ENCODE data around the gene KCNIP2. TPM values are rescaled to one million over a fixed set of nuclear protein-coding genes. Genes with fewer than 3 reads are reported as not detected.

KCNIP2 gene
- total RNA-seq, 1 donor from 2014 or later: 3.0 TPM

DNA sequence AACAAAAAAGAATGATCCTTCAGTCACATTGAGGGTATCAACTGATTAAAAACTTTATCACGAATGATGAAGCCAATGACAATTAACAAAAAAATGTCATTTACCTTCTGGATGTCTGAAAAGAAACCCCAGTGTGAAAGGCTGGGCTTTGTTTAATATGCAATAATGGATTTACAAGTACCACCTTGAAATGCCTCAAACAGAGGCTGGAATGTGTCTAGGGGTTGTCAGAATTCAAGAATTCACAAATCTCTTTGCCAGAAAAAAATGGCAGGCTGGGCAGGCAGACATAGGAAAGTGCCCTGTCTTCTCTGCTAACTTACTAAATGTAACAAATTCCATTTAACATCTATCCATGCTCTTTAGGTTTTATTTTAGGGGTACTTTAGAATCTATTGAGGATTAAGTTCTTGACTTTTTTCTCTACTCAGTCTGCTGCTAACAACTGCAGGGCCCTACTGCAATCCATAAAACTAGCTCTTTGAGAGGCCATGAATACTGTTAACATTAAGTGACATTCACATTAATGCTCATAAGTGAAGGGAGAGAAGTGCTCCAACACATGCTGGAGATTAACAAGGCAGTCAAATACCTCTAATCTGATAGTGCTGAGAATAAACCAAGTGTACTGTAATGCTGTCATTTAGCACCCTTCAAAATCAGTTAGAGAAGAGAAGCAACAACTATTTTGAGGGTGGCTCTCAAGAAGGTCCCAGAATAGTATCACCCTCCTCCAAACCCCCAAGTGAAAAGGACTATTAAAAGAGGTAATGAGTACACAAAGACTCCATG is 43.1 kb upstream of the KCNIP2 start:
- no peak overlapping the region for H3K27ac ChIP-seq
- H3K36me3 ChIP-seq: peaks cover 12% of the 10 kb centered on the region
- H3K9me3 ChIP-seq: no peaks in the 10 kb centered on the region
- H3K4me1 ChIP-seq: no peaks in the 10 kb centered on the region
- no peaks in the 10 kb centered on the region for H3K27me3 ChIP-seq
- DNase-seq (no peak), ATAC-seq (no peak)
- TF ChIP-seq, protein P1, sequence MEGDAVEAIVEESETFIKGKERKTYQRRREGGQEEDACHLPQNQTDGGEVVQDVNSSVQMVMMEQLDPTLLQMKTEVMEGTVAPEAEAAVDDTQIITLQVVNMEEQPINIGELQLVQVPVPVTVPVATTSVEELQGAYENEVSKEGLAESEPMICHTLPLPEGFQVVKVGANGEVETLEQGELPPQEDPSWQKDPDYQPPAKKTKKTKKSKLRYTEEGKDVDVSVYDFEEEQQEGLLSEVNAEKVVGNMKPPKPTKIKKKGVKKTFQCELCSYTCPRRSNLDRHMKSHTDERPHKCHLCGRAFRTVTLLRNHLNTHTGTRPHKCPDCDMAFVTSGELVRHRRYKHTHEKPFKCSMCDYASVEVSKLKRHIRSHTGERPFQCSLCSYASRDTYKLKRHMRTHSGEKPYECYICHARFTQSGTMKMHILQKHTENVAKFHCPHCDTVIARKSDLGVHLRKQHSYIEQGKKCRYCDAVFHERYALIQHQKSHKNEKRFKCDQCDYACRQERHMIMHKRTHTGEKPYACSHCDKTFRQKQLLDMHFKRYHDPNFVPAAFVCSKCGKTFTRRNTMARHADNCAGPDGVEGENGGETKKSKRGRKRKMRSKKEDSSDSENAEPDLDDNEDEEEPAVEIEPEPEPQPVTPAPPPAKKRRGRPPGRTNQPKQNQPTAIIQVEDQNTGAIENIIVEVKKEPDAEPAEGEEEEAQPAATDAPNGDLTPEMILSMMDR (IDR thresholded peaks at IDR 0.05): no peak
- intact Hi-C loops (cut with DNase I): no loop called here
- H3K4me3 ChIP-seq: no peak overlapping the region

DNA sequence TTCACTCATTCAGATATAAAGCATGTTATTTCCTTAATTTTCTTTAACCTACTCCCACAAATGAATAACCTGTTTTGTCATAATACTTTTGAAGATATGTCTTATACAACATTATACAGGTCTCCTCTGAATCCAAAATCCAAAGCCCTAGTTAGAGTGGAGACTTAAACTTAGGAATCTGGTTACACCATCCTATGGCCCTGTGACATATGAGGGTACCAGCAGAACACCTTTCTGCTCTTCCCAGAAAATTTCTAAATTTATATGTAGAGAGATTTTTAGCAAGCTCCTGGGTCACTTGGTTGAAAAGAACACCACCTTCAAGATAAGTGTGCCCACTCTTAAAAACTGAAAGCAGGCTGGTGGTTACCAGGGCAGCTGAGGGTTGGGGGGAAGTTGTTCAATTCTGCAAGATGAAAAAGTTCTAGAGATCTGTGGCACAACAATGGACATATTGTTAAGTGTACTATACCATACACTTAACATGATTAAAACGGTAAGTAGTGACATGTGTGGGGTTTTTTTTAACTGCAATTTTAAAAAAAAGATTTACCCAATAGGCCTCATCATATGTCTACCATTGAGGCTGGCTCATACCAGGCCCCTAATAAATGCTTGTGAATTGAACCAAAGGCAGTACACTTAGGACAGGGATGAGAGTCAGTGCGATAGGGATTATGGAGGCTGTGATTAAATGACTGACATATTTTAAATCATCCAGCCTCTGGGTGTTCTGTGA is 37.6 kb upstream of the KCNIP2 start:
- H3K4me3 ChIP-seq: no peak overlapping the region
- ATAC-seq (no peak), DNase-seq (no peak)
- TF ChIP-seq, protein P1 (IDR thresholded peaks at IDR 0.05): no peak
- intact Hi-C loops (cut with DNase I): no loop called here
- H3K27ac ChIP-seq: no peak overlapping the region
- H3K27me3 ChIP-seq: no peaks in the 10 kb centered on the region
- H3K9me3 ChIP-seq: no peaks in the 10 kb centered on the region
- H3K4me1 ChIP-seq: no peaks in the 10 kb centered on the region
- H3K36me3 ChIP-seq: peaks cover 5% of the 10 kb centered on the region

DNA sequence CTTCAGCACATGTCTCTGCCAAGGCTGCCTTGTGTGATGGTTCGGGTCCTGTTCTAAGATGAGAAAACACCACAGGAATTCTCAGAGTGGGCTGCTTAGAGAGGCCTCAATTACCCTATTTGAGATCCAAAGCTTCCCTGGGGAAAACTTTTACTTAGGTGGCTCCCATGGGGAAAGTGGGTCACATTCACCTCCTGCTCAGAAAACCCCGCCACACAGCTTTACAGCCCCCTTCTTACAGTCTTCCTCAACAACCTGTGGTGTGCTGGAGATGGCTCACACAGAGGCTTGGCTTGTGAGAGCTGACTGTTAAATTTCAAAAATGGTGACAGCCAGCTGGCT is 36.6 kb upstream of the KCNIP2 start:
- Histone ChIP-seq H3K27ac (no peak overlapping the region), H3K36me3 (peaks cover 4% of the 10 kb centered on the region), H3K4me1 (no peaks in the 10 kb centered on the region), H3K9me3 (no peaks in the 10 kb centered on the region), H3K4me3 (no peak overlapping the region), H3K27me3 (no peaks in the 10 kb centered on the region)
- intact Hi-C loops (cut with DNase I): no loop called here
- ATAC-seq (no peak), DNase-seq (no peak)
- TF ChIP-seq, protein P1 (IDR thresholded peaks at IDR 0.05): no peak

DNA sequence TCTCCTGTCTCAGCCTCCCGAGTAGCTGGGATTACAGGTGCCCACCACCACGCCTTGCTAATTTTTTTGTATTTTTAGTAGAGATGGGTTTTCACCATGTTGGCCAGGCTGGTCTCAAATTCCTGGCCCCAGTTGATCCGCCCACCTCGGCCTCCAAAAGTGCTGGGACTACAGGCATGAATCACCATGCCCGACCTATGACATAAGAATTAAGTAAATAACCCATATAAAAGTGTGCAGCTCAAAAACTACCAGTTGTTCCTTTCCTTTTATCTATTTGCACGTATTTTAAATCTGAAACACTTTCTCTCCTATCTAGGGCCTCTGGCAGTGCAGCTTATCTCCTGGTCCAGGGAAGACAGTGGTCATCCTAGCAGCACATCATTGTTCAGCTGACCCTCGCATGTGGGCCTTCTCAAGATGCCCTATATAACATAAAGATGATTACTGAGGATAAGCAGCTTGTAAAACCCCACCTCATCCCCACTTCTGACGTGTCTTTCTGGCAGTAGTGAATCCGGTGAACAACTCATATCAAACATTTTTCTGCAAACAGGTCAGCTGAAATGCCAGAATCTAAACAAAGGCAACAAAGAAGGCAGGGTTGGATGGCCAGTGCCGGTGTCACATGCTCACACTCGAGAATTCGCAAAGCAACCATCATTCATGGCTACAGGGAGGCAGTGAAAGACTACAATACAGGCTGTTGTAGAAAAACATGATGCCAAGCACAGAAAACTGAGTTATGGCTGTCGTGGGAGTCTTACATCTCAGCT is 36.0 kb upstream of the KCNIP2 start:
- ATAC-seq: no peak
- intact Hi-C loops (cut with DNase I): no loop called here
- no peak overlapping the region for H3K4me3 ChIP-seq
- no peaks in the 10 kb centered on the region for H3K27me3 ChIP-seq
- no peak overlapping the region for H3K27ac ChIP-seq
- no peaks in the 10 kb centered on the region for H3K9me3 ChIP-seq
- TF ChIP-seq, protein P1 (IDR thresholded peaks at IDR 0.05): no peak
- no peaks in the 10 kb centered on the region for H3K36me3 ChIP-seq
- DNase-seq: no peak
- no peaks in the 10 kb centered on the region for H3K4me1 ChIP-seq

DNA sequence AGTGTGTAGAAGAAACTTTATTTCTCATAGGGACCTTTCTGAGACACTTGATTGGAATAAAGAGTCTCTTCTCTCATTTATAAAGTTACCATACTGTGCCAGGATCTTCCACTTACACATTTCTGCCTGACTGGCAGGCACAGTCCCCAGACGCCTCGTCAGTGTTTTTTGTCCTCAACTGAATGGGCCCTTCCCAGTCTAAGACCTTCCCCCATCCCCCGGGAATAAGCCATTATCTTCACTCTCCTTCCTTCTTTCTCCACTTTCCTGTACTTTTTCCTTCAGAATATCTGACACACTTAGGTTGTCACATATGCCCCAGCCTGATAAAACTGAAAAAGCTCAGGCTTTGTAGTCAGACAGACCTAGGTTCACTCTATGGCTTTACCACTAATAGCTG is 35.3 kb upstream of the KCNIP2 start:
- Histone ChIP-seq H3K36me3 (no peaks in the 10 kb centered on the region), H3K9me3 (no peaks in the 10 kb centered on the region), H3K4me3 (no peak overlapping the region), H3K27me3 (no peaks in the 10 kb centered on the region), H3K27ac (no peak overlapping the region), H3K4me1 (no peaks in the 10 kb centered on the region)
- intact Hi-C loops (cut with DNase I): no loop called here
- TF ChIP-seq, protein P1 (IDR thresholded peaks at IDR 0.05): no peak
- no peak for ATAC-seq
- no peak for DNase-seq
